Measurements from ENCODE around the gene C5orf47. TPM values are rescaled to one million over a fixed set of nuclear protein-coding genes. Genes with fewer than 3 reads are reported as not detected.

Gene C5orf47
- total and polyA plus RNA-seq, 10 of the 15 experiments (the other 5 are each of a cell fraction or from before 2014, with no cell fraction given), result 0.04 TPM; not detected in 9

DNA sequence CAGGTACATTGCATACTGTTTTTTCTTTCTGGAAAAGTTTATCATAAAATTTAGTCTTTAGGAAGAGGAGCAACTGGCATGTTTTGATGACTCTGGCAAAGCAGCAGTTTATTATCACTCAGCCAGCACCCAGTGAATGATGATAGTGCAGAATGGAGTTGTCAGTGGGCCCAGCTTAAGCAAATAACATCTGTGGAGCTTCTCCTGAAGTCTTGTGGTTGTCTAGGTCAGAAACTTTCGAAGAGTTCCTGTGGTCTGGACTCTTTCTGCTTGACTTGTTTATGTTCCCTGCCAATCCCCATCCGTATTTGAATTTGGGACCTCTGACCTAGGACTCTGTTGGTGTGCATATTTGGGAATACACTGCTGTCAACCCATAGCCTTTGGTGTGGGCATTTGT is 38.1 kb upstream of the C5orf47 start:
- in situ Hi-C loops (cut with MboI) (no loop called here), intact Hi-C loops (cut with micrococcal nuclease; ENCODE audit: unreplicated experiment) (no loop called here)
- H3K27ac ChIP-seq (ENCODE audit: control insufficient read depth, insufficient read depth), result no peak overlapping the region
- ChIA-PET RAD21 (ENCODE audit: unreplicated experiment) (no interaction called here), SMC1A (ENCODE audit: uncharacterized antibody, unreplicated experiment) (interaction anchor here (0.7 to 1.7 kb wide), 3 partner anchors 8 to 48 kb away, joined by 3 to 5 read pairs (median 3); no protein-coding TSS in a partner anchor), POLR2A (no interaction called here), CTCF (no interaction called here)
- H3K36me3 ChIP-seq (ENCODE audit: control insufficient read depth in 2 of 2, insufficient read depth in 2 of 2, low read length in 1 of 2), result peaks cover 12 to 37% of the 10 kb centered on the region in 2 experiments
- no TSS peak for BruUV-seq (replicated peaks)
- no peak for ATAC-seq
- no peak overlapping the region for H3K4me3 ChIP-seq
- no peaks in the 10 kb centered on the region for H4K20me1 ChIP-seq (ENCODE audit: control insufficient read depth, insufficient read depth)
- H3K27me3 ChIP-seq (replicated peaks in 1 of 2; ENCODE audit: control insufficient read depth in 2 of 2, insufficient read depth in 2 of 2, low read length in 1 of 2), result no peaks in the 10 kb centered on the region
- WGBS (ENCODE audit: insufficient coverage, insufficient replicate concordance, low lambda C conversion rate, missing lambda C conversion rate), result 100% methylated on average over 2 of the region's 2 CpGs
- DNase-seq (ENCODE audit: low read depth, low spot score), result no peak
- no peak overlapping the region for H2AFZ ChIP-seq (ENCODE audit: control insufficient read depth, low read depth, low read length)
- H3K79me2 ChIP-seq (ENCODE audit: control insufficient read depth, insufficient read depth, low read length), result no peaks in the 10 kb centered on the region
- FAIRE-seq, result no peak
- H3K9me3 ChIP-seq (replicated peaks; ENCODE audit: control insufficient read depth, insufficient read depth, low read length), result no peaks in the 10 kb centered on the region
- no peaks in the 10 kb centered on the region for H3K4me1 ChIP-seq (ENCODE audit: control insufficient read depth, insufficient read depth, low read length)
- H3K9ac ChIP-seq (ENCODE audit: control insufficient read depth, insufficient read depth, low read length), result no peak overlapping the region
- H3K4me2 ChIP-seq (ENCODE audit: control insufficient read depth, insufficient read depth), result no peak overlapping the region
- TF ChIP-seq, protein P1, sequence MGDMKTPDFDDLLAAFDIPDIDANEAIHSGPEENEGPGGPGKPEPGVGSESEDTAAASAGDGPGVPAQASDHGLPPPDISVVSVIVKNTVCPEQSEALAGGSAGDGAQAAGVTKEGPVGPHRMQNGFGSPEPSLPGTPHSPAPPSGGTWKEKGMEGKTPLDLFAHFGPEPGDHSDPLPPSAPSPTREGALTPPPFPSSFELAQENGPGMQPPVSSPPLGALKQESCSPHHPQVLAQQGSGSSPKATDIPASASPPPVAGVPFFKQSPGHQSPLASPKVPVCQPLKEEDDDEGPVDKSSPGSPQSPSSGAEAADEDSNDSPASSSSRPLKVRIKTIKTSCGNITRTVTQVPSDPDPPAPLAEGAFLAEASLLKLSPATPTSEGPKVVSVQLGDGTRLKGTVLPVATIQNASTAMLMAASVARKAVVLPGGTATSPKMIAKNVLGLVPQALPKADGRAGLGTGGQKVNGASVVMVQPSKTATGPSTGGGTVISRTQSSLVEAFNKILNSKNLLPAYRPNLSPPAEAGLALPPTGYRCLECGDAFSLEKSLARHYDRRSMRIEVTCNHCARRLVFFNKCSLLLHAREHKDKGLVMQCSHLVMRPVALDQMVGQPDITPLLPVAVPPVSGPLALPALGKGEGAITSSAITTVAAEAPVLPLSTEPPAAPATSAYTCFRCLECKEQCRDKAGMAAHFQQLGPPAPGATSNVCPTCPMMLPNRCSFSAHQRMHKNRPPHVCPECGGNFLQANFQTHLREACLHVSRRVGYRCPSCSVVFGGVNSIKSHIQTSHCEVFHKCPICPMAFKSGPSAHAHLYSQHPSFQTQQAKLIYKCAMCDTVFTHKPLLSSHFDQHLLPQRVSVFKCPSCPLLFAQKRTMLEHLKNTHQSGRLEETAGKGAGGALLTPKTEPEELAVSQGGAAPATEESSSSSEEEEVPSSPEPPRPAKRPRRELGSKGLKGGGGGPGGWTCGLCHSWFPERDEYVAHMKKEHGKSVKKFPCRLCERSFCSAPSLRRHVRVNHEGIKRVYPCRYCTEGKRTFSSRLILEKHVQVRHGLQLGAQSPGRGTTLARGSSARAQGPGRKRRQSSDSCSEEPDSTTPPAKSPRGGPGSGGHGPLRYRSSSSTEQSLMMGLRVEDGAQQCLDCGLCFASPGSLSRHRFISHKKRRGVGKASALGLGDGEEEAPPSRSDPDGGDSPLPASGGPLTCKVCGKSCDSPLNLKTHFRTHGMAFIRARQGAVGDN (IDR thresholded peaks at IDR 0.05), result no peak
- TF ChIP-seq, protein P2, sequence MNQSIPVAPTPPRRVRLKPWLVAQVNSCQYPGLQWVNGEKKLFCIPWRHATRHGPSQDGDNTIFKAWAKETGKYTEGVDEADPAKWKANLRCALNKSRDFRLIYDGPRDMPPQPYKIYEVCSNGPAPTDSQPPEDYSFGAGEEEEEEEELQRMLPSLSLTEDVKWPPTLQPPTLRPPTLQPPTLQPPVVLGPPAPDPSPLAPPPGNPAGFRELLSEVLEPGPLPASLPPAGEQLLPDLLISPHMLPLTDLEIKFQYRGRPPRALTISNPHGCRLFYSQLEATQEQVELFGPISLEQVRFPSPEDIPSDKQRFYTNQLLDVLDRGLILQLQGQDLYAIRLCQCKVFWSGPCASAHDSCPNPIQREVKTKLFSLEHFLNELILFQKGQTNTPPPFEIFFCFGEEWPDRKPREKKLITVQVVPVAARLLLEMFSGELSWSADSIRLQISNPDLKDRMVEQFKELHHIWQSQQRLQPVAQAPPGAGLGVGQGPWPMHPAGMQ (IDR thresholded peaks at IDR 0.05; ENCODE audit: borderline replicate concordance), result no peak
- TF ChIP-seq STAT3 (IDR thresholded peaks at IDR 0.05; ENCODE audit: low read depth, low read length), result no peak
- TF ChIP-seq, protein P3, sequence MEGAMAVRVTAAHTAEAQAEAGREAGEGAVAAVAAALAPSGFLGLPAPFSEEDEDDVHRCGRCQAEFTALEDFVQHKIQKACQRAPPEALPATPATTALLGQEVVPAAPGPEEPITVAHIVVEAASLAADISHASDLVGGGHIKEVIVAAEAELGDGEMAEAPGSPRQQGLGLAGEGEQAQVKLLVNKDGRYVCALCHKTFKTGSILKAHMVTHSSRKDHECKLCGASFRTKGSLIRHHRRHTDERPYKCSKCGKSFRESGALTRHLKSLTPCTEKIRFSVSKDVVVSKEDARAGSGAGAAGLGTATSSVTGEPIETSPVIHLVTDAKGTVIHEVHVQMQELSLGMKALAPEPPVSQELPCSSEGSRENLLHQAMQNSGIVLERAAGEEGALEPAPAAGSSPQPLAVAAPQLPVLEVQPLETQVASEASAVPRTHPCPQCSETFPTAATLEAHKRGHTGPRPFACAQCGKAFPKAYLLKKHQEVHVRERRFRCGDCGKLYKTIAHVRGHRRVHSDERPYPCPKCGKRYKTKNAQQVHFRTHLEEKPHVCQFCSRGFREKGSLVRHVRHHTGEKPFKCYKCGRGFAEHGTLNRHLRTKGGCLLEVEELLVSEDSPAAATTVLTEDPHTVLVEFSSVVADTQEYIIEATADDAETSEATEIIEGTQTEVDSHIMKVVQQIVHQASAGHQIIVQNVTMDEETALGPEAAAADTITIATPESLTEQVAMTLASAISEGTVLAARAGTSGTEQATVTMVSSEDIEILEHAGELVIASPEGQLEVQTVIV (IDR thresholded peaks at IDR 0.05; ENCODE audit: borderline replicate concordance, partially characterized antibody), result no peak
- TF ChIP-seq BMI1 (IDR thresholded peaks at IDR 0.05; ENCODE audit: borderline replicate concordance), result no peak
- TF ChIP-seq NRF1 (conservative IDR thresholded peaks at IDR 0.05; ENCODE audit: low read depth, low read length), result no peak
- TF ChIP-seq NR2C1 (IDR thresholded peaks at IDR 0.05), result no peak
- TF ChIP-seq ETV6 (conservative IDR thresholded peaks at IDR 0.05 in 1 of 2, IDR thresholded peaks at IDR 0.05 in 1 of 2; ENCODE audit: borderline replicate concordance in 1 of 2, low read depth in 1 of 2), result no peak
- no peak for TF ChIP-seq PAX8 (IDR thresholded peaks at IDR 0.05)
- no peak for TF ChIP-seq RFX5 (IDR thresholded peaks at IDR 0.05; ENCODE audit: low read depth, low read length)
- TF ChIP-seq, protein P4, sequence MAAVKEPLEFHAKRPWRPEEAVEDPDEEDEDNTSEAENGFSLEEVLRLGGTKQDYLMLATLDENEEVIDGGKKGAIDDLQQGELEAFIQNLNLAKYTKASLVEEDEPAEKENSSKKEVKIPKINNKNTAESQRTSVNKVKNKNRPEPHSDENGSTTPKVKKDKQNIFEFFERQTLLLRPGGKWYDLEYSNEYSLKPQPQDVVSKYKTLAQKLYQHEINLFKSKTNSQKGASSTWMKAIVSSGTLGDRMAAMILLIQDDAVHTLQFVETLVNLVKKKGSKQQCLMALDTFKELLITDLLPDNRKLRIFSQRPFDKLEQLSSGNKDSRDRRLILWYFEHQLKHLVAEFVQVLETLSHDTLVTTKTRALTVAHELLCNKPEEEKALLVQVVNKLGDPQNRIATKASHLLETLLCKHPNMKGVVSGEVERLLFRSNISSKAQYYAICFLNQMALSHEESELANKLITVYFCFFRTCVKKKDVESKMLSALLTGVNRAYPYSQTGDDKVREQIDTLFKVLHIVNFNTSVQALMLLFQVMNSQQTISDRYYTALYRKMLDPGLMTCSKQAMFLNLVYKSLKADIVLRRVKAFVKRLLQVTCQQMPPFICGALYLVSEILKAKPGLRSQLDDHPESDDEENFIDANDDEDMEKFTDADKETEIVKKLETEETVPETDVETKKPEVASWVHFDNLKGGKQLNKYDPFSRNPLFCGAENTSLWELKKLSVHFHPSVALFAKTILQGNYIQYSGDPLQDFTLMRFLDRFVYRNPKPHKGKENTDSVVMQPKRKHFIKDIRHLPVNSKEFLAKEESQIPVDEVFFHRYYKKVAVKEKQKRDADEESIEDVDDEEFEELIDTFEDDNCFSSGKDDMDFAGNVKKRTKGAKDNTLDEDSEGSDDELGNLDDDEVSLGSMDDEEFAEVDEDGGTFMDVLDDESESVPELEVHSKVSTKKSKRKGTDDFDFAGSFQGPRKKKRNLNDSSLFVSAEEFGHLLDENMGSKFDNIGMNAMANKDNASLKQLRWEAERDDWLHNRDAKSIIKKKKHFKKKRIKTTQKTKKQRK (IDR thresholded peaks at IDR 0.05; ENCODE audit: low read depth, low read length), result no peak
- TF ChIP-seq SPI1 (IDR thresholded peaks at IDR 0.05; ENCODE audit: borderline replicate concordance, insufficient read depth, low read depth, low read length), result no peak
- no peak for TF ChIP-seq NR2C2 (IDR thresholded peaks at IDR 0.05; ENCODE audit: borderline replicate concordance, control insufficient read depth, insufficient read length, low read depth)

Data from GM12878 (cell line).